ENCODE measurements around the gene PDXP.

GRCh38 chr22:37627545-37627944 is 31.0 kb upstream of the PDXP start:
- no peak for TF ChIP-seq CTCF (conservative IDR thresholded peaks at IDR 0.05 in 1 of 2, IDR thresholded peaks at IDR 0.05 in 1 of 2; ENCODE audit: low read depth in 1 of 2, low read length in 2 of 2)
- no peak for TF ChIP-seq EZH2 (IDR thresholded peaks at IDR 0.05; ENCODE audit: low read length, missing control alignments)
